ENCODE data around the gene CXCL12.

The CXCL12 gene

GRCh38 chr10:44334091-44334490, 50.8 kb downstream of the CXCL12 start:
- Histone ChIP-seq H3K27me3 (ENCODE audit: insufficient read depth, low read length) (peaks cover 10% of the 10 kb centered on the region), H3K4me1 (ENCODE audit: control insufficient read depth, insufficient read depth, low read length, unreplicated experiment) (peaks cover 14% of the 10 kb centered on the region), H3K79me2 (ENCODE audit: control insufficient read depth, insufficient read depth, low read length, unreplicated experiment) (no peaks in the 10 kb centered on the region), H3K36me3 (ENCODE audit: insufficient read depth, low read length) (no peaks in the 10 kb centered on the region), H3K4me3 (ENCODE audit: low read depth, low read length) (no peak overlapping the region), H3K27ac (ENCODE audit: low read depth, low read length) (no peak overlapping the region), H2AFZ (ENCODE audit: low read length, unreplicated experiment) (no peak overlapping the region)

- Histone ChIP-seq H3K27ac (ENCODE audit: low read depth, low read length) (no peak overlapping the region), H2AFZ (ENCODE audit: low read length, unreplicated experiment) (no peak overlapping the region), H3K27me3 (ENCODE audit: insufficient read depth, low read length) (peaks cover 13% of the 10 kb centered on the region), H3K79me2 (ENCODE audit: control insufficient read depth, insufficient read depth, low read length, unreplicated experiment) (no peaks in the 10 kb centered on the region), H3K36me3 (ENCODE audit: insufficient read depth, low read length) (no peaks in the 10 kb centered on the region), H3K4me3 (ENCODE audit: low read depth, low read length) (no peak overlapping the region), H3K4me1 (ENCODE audit: control insufficient read depth, insufficient read depth, low read length, unreplicated experiment) (peaks cover 14% of the 10 kb centered on the region)
These were observed 51.4 kb downstream of the CXCL12 start for GRCh38 chr10:44333511-44333910.

GRCh38 chr10:44332465-44332864, 52.4 kb downstream of the CXCL12 start:
- peaks cover 14% of the 10 kb centered on the region for H3K4me1 ChIP-seq (ENCODE audit: control insufficient read depth, insufficient read depth, low read length, unreplicated experiment)
- H3K27ac ChIP-seq (ENCODE audit: low read depth, low read length), result no peak overlapping the region
- H3K4me3 ChIP-seq (ENCODE audit: low read depth, low read length), result no peak overlapping the region
- no peaks in the 10 kb centered on the region for H3K36me3 ChIP-seq (ENCODE audit: insufficient read depth, low read length)
- H3K79me2 ChIP-seq (ENCODE audit: control insufficient read depth, insufficient read depth, low read length, unreplicated experiment), result no peaks in the 10 kb centered on the region
- peaks cover 22% of the 10 kb centered on the region for H3K27me3 ChIP-seq (ENCODE audit: insufficient read depth, low read length)
- no peak overlapping the region for H2AFZ ChIP-seq (ENCODE audit: low read length, unreplicated experiment)

GRCh38 chr10:44330431-44330830, 54.5 kb downstream of the CXCL12 start:
- Histone ChIP-seq H3K27me3 (ENCODE audit: insufficient read depth, low read length) (peaks cover 36% of the 10 kb centered on the region), H3K4me1 (ENCODE audit: control insufficient read depth, insufficient read depth, low read length, unreplicated experiment) (peaks cover 14% of the 10 kb centered on the region), H3K36me3 (ENCODE audit: insufficient read depth, low read length) (no peaks in the 10 kb centered on the region), H3K27ac (ENCODE audit: low read depth, low read length) (no peak overlapping the region), H2AFZ (ENCODE audit: low read length, unreplicated experiment) (no peak overlapping the region), H3K79me2 (ENCODE audit: control insufficient read depth, insufficient read depth, low read length, unreplicated experiment) (no peaks in the 10 kb centered on the region), H3K4me3 (ENCODE audit: low read depth, low read length) (no peak overlapping the region)

GRCh38 chr10:44327461-44327860, 57.4 kb downstream of the CXCL12 start:
- H3K4me1 ChIP-seq (ENCODE audit: control insufficient read depth, insufficient read depth, low read length, unreplicated experiment), result no peaks in the 10 kb centered on the region
- H3K79me2 ChIP-seq (ENCODE audit: control insufficient read depth, insufficient read depth, low read length, unreplicated experiment), result no peaks in the 10 kb centered on the region

More at GRCh38 chr10:44327461-44327860, 57.4 kb downstream of the CXCL12 start:
- H3K27me3 ChIP-seq (ENCODE audit: insufficient read depth, low read length), result peaks cover 50% of the 10 kb centered on the region
- no peak overlapping the region for H2AFZ ChIP-seq (ENCODE audit: low read length, unreplicated experiment)
- no peaks in the 10 kb centered on the region for H3K36me3 ChIP-seq (ENCODE audit: insufficient read depth, low read length)
- H3K4me3 ChIP-seq (ENCODE audit: low read depth, low read length), result no peak overlapping the region
- no peak overlapping the region for H3K27ac ChIP-seq (ENCODE audit: low read depth, low read length)

All from ACC112 (cell line).